Activated CD4-positive, alpha-beta T cell treated with anti-CD3 and anti-CD28 coated beads for 24 hours (primary cell): Measurements from ENCODE around the gene TAF9.
"Not testable (repeated sequence)": the region's sequence is repeated elsewhere in the genome, so short reads cannot be mapped to it uniquely, and the experiment has no call there.

Experiments
- DNase-seq, 2 donors: peaks; one replicate each; pipeline ENCODE4 v3.0.0-alpha.2; 2020; ENCODE audit warnings: low read depth in 2 of 2

TAF9 gene

DNA sequence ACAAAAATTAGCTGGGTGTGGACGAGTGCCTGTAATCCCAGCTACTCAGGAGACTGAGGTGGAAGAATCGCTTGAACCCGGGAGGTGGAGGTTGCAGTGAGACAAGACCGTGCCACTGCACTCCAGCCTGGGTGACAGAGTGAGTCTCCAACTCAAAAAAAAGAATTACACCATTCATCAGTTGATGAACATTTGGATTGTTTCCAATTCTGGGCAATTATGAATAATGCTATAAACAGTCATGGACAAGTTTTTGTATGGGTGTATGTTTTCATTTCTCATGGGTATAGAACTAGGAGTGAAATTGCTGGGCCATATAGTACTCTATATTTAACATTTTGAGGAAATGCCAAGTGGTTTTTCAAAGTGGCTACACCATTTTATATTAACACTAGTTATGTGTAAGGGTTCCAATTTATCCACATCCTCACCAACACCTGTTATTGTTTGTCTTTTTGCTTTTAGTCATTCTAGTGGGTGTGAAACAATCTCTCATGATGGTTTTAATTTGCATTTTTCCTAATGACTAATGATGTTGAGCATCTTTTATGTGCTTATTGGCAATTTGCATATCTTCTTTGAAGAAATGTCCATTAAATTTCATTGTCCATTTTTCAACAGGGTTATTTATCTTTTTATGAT lies 27.7 kb downstream of the TAF9 start:
- DNase-seq, result no peak

- DNase-seq, result no peak
Observed at GRCh38 chr5:69335341-69335935, 33.9 kb downstream of the TAF9 start.

DNA sequence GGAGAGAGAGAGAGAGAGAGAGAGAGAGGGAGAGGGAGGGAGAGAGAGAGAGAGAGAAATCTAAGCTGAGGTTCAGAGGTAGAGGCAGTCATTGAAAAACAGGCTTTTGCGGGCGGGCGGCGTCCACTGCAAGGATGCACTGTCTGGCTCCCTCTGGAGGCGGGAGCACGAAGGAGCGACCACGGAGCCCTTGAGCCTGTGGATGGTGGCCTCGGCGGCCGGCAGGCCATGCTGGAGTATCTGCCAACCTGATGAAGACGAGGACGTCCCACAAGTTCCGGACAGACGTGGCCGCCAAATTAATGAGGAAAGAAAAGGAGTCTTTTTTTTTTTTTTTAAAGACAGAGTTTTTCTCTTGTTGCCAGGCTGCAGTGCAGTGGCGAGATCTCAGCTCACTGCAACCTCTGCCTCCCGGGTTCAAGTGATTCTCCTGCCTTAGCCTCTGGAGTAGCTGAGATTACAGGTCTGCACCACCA lies 34.5 kb downstream of the TAF9 start:
- DNase-seq, result peak; percentile 54 to 68

DNA sequence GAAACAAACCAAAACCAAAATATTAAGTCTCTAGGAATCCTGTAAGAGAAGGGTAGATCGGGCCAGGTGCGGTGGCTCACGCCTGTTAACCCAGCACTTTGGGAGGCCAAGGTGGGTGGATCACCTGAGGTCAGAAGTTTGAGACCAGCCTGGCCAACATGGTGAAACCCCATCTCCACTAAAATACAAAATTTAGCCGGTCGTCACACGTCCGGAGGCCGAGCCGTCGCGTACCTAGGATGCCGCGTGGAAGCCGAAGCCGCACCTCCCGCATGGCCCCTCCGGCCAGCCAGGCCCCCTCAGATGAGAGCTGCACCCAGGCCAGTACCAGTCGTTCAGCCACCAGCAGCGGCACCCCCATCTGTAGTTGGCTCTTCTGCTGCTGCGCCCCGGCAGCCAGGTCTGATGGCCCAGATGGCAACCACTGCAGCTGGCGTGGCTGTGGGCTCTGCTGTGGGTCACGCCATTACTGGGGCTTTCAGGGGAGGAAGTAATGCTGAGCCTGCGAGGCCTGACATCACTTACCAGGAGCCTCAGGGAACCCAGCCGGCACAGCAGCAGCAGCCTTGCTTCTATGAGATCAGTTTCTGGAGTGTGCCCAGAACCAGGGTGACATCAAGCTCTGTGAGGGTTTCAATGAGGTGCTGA lies 35.5 kb downstream of the TAF9 start:
- not testable (repeated sequence) for DNase-seq

GRCh38 chr5:69331528-69332445 lies 37.5 kb downstream of the TAF9 start:
- no peak for DNase-seq

- no peak for DNase-seq
Observed at GRCh38 chr5:69329905-69330489, 39.3 kb downstream of the TAF9 start.

DNA sequence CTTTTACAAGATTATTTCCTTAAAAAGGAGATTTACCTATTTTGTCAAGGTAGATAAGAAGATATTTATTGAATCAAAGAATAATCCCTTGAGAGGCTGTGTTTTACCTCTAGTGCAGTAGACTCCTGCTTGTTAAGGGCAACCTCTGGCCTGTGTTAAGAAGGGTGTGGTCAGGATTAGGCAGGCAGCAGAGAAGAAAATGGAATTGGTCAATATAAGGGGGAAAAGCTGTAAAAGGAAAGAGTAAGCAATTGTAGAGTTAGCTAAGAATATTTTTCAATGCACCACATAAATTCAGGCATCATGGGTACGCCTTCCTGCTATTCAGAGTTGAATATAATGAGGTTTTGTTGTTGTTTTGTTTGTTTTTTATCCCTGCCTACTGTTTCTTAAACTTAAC lies 43.0 kb downstream of the TAF9 start:
- DNase-seq, result no peak

GRCh38 chr5:69317391-69317790 lies 51.9 kb downstream of the TAF9 start:
- DNase-seq, result no peak

DNA sequence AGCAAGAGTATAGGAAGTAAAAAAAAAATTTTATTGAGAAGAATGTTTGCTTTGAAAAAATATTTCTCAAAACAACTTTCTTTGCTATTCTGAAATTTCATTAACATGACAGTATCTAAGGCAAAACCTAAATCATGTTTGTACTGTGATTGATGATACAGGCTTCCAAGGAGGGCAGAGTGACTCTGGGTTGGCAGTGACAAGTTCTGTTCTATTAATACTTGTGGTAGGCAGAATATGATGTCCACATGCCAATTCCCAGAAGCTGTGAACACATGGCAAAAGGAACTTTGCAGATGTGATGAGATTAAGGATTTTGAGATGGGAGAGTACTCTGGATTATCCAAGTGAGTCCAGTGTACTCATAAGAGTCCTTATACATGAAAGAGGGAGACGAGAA lies 53.3 kb downstream of the TAF9 start:
- no peak for DNase-seq
